ENCODE measurements around the gene PALLD.

PALLD gene

GRCh38 chr4:168826620-168827019, 329.8 kb downstream of the PALLD start:
- Histone ChIP-seq H3K36me3 (ENCODE audit: insufficient read depth, low read length) (no peaks in the 10 kb centered on the region), H3K27ac (no peak overlapping the region), H3K9ac (ENCODE audit: insufficient read length) (no peak overlapping the region), H3K4me3 (no peak overlapping the region), H3K9me3 (ENCODE audit: low read depth, low read length) (no peaks in the 10 kb centered on the region)
- no peak for DNase-seq (ENCODE audit: low read depth, low spot score)
- TF ChIP-seq POLR2AphosphoS5 (IDR thresholded peaks at IDR 0.05; ENCODE audit: borderline replicate concordance, low read depth, low read length) (no peak), EZH2 (IDR thresholded peaks at IDR 0.05) (no peak), FOXP2 (optimal IDR thresholded peaks at IDR 0.05; ENCODE audit: control extremely low read depth, extremely low read length, insufficient read depth) (no peak)

GRCh38 chr4:168830777-168831512, 334.1 kb downstream of the PALLD start:
- Histone ChIP-seq H3K36me3 (ENCODE audit: insufficient read depth, low read length) (no peaks in the 10 kb centered on the region), H3K4me3 (peak overlapping the region; percentile 76), H3K9ac (ENCODE audit: insufficient read length) (peak overlapping the region; percentile 41), H3K9me3 (ENCODE audit: low read depth, low read length) (no peaks in the 10 kb centered on the region), H3K27ac (no peak overlapping the region)
- DNase-seq (ENCODE audit: low read depth, low spot score), result no peak
- no peak for TF ChIP-seq POLR2AphosphoS5 (IDR thresholded peaks at IDR 0.05; ENCODE audit: borderline replicate concordance, low read depth, low read length)

GRCh38 chr4:168831585-168831918, 334.7 kb downstream of the PALLD start:
- no peak overlapping the region for H3K27ac ChIP-seq
- no peaks in the 10 kb centered on the region for H3K9me3 ChIP-seq (ENCODE audit: low read depth, low read length)
- TF ChIP-seq POLR2AphosphoS5 (IDR thresholded peaks at IDR 0.05; ENCODE audit: borderline replicate concordance, low read depth, low read length) (no peak), FOXP2 (optimal IDR thresholded peaks at IDR 0.05; ENCODE audit: control extremely low read depth, extremely low read length, insufficient read depth) (no peak)
- peak overlapping the region; percentile 41 for H3K9ac ChIP-seq (ENCODE audit: insufficient read length)
- no peaks in the 10 kb centered on the region for H3K36me3 ChIP-seq (ENCODE audit: insufficient read depth, low read length)
- no peak for DNase-seq (ENCODE audit: low read depth, low spot score)
- peak overlapping the region; percentile 76 for H3K4me3 ChIP-seq

GRCh38 chr4:168831919-168832762, 335.3 kb downstream of the PALLD start:
- no peak overlapping the region for H3K27ac ChIP-seq
- DNase-seq (ENCODE audit: low read depth, low spot score), result no peak

GRCh38 chr4:168832763-168833575, 336.1 kb downstream of the PALLD start:
- H3K27ac ChIP-seq, result no peak overlapping the region
- peak overlapping the region; percentile 76 for H3K4me3 ChIP-seq

More at GRCh38 chr4:168831919-168832762, 335.3 kb downstream of the PALLD start:
- Histone ChIP-seq H3K36me3 (ENCODE audit: insufficient read depth, low read length) (no peaks in the 10 kb centered on the region), H3K9ac (ENCODE audit: insufficient read length) (peak overlapping the region; percentile 41), H3K4me3 (peak overlapping the region; percentile 76), H3K9me3 (ENCODE audit: low read depth, low read length) (no peaks in the 10 kb centered on the region)
- TF ChIP-seq FOXP2 (optimal IDR thresholded peaks at IDR 0.05; ENCODE audit: control extremely low read depth, extremely low read length, insufficient read depth) (no peak), POLR2AphosphoS5 (IDR thresholded peaks at IDR 0.05; ENCODE audit: borderline replicate concordance, low read depth, low read length) (peak; percentile 38; the same call in 1 of the 2 replicates)

GRCh38 chr4:168833881-168834280, 337.0 kb downstream of the PALLD start:
- H3K36me3 ChIP-seq (ENCODE audit: insufficient read depth, low read length), result no peaks in the 10 kb centered on the region
- DNase-seq (ENCODE audit: low read depth, low spot score), result no peak
- H3K9ac ChIP-seq (ENCODE audit: insufficient read length), result no peak overlapping the region
- H3K27ac ChIP-seq, result no peak overlapping the region
- TF ChIP-seq EZH2 (IDR thresholded peaks at IDR 0.05) (no peak), POLR2AphosphoS5 (IDR thresholded peaks at IDR 0.05; ENCODE audit: borderline replicate concordance, low read depth, low read length) (no peak), FOXP2 (optimal IDR thresholded peaks at IDR 0.05; ENCODE audit: control extremely low read depth, extremely low read length, insufficient read depth) (no peak)
- no peaks in the 10 kb centered on the region for H3K9me3 ChIP-seq (ENCODE audit: low read depth, low read length)
- no peak overlapping the region for H3K4me3 ChIP-seq

More at GRCh38 chr4:168832763-168833575, 336.1 kb downstream of the PALLD start:
- DNase-seq (ENCODE audit: low read depth, low spot score), result no peak
- Histone ChIP-seq H3K36me3 (ENCODE audit: insufficient read depth, low read length) (no peaks in the 10 kb centered on the region), H3K9ac (ENCODE audit: insufficient read length) (peak overlapping the region; percentile 41), H3K9me3 (ENCODE audit: low read depth, low read length) (no peaks in the 10 kb centered on the region)
- TF ChIP-seq FOXP2 (optimal IDR thresholded peaks at IDR 0.05; ENCODE audit: control extremely low read depth, extremely low read length, insufficient read depth) (no peak), POLR2AphosphoS5 (IDR thresholded peaks at IDR 0.05; ENCODE audit: borderline replicate concordance, low read depth, low read length) (no peak), EZH2 (IDR thresholded peaks at IDR 0.05) (no peak)

- H3K4me3 ChIP-seq, result no peak overlapping the region
- H3K9me3 ChIP-seq (ENCODE audit: low read depth, low read length), result no peaks in the 10 kb centered on the region
- no peaks in the 10 kb centered on the region for H3K36me3 ChIP-seq (ENCODE audit: insufficient read depth, low read length)
- no peak for DNase-seq (ENCODE audit: low read depth, low spot score)
- no peak overlapping the region for H3K27ac ChIP-seq
- no peak for TF ChIP-seq FOXP2 (optimal IDR thresholded peaks at IDR 0.05; ENCODE audit: control extremely low read depth, extremely low read length, insufficient read depth)
- no peak for TF ChIP-seq EZH2 (IDR thresholded peaks at IDR 0.05)
- H3K9ac ChIP-seq (ENCODE audit: insufficient read length), result no peak overlapping the region
Observed at GRCh38 chr4:168835880-168836454, 339.1 kb downstream of the PALLD start.

- no peak for DNase-seq (ENCODE audit: low read depth, low spot score)
- H3K27ac ChIP-seq, result no peak overlapping the region
- TF ChIP-seq FOXP2 (optimal IDR thresholded peaks at IDR 0.05; ENCODE audit: control extremely low read depth, extremely low read length, insufficient read depth), result no peak
- TF ChIP-seq EZH2 (IDR thresholded peaks at IDR 0.05), result no peak
- TF ChIP-seq POLR2AphosphoS5 (IDR thresholded peaks at IDR 0.05; ENCODE audit: borderline replicate concordance, low read depth, low read length), result no peak
- no peaks in the 10 kb centered on the region for H3K9me3 ChIP-seq (ENCODE audit: low read depth, low read length)
- H3K4me3 ChIP-seq, result no peak overlapping the region
- H3K36me3 ChIP-seq (ENCODE audit: insufficient read depth, low read length), result no peaks in the 10 kb centered on the region
- no peak overlapping the region for H3K9ac ChIP-seq (ENCODE audit: insufficient read length)
Observed at GRCh38 chr4:168836490-168836889, 339.6 kb downstream of the PALLD start.

Data from SK-N-MC (cell line).